Sigmoid colon (tissue), 7 donors: Measurements from ENCODE around the gene SH3PXD2B. TPM values are rescaled to one million over a fixed set of nuclear protein-coding genes. Genes with fewer than 3 reads are reported as not detected.

Experiments used
- DNase-seq: peaks from one replicate; pipeline ENCODE4 v3.0.0-alpha.2; 2019
- H3K27ac ChIP-seq, 4 donors: fragments of 200-600 bp; sonication (generic); one replicate each; pipeline ENCODE4 v1.5.1; 2016 to 2019; ENCODE audit warnings: mild to moderate bottlenecking in 1 of 4
- H3K27me3 ChIP-seq, 3 donors: fragments of 200-600 bp; sonication (generic); one replicate each; pipeline ENCODE4 v1.5.1; 2019; ENCODE audit warnings: mild to moderate bottlenecking in 1 of 3
- H3K36me3 ChIP-seq, 4 donors: fragments of 200-600 bp; sonication (generic); one replicate each; pipeline ENCODE4 v1.5.1; 2016 to 2019
- H3K4me1 ChIP-seq, 4 donors: fragments of 200-600 bp; sonication (generic); one replicate each; pipeline ENCODE4 v1.5.1; 2017 to 2019
- H3K4me3 ChIP-seq, 4 donors: fragments of 200-600 bp; sonication (generic); one replicate each; pipeline ENCODE4 v1.5.1; 2017 to 2019; ENCODE audit warnings: mild to moderate bottlenecking in 2 of 4, moderate library complexity in 1 of 4
- H3K9me3 ChIP-seq, 4 donors: fragments of 200-600 bp in 3 of 4; sonication (generic) in 3 of 4; one replicate each; pipeline versions ENCODE4 v1.5.1 to v1.6.1; 2013 to 2019
- EP300 ChIP-seq, 4 donors: sonication (generic); formaldehyde crosslinking; IDR thresholded peaks; one replicate each; pipeline ENCODE4 v1.6.1; 2017; ENCODE audit warnings: antibody characterized with exemption in 4 of 4
- POLR2A ChIP-seq, 2 donors: fragments of 450-650 bp; IDR thresholded peaks; one replicate each; pipeline ENCODE4 v1.6.1; 2016; ENCODE audit warnings: antibody characterized with exemption in 2 of 2, mild to moderate bottlenecking in 2 of 2, moderate library complexity in 2 of 2
- POLR2AphosphoS5 ChIP-seq, 4 donors: sonication (generic); formaldehyde crosslinking; IDR thresholded peaks; one replicate each; pipeline ENCODE4 v1.6.1; 2017; ENCODE audit warnings: antibody characterized with exemption in 4 of 4
- WGBS, 2 donors: extraction: QIAGEN DNeasy Blood & Tissue Kit; methylation state at CpG; one replicate each; pipeline ENCODE4 v1.1.7; 2013; 5-methylcytosine and 5-hydroxymethylcytosine counted together
- intact Hi-C: fragments of 100-400 bp; cut with DNase I; formaldehyde crosslinking; loops from one replicate; pipeline ENCODE4 v1.15.1; 2023
- polyA plus RNA-seq, 3 donors: library from polyadenylated mRNA; stranded (reverse); fragments of 200-250 nt; gene quantifications; one replicate each; pipeline ENCODE4 v1.2.3, GENCODE V29; 2013
- total RNA-seq, 4 donors: library from RNA; depleted of rRNA; stranded (reverse); fragments of >200 nt; gene quantifications; one replicate each; pipeline ENCODE4 v1.1.0, GENCODE V29; 2016
- TF ChIP-seq, protein P1 (sequence below), 4 experiments: fragments of 450-650 bp in 3 of 4; fragments of 200-600 bp in 1 of 4; IDR thresholded peaks; one replicate each; pipeline ENCODE4 v1.5.1; 2016 to 2019; ENCODE audit warnings: antibody characterized with exemption in 4 of 4, mild to moderate bottlenecking in 3 of 4, moderate library complexity in 2 of 4
- donor health status: healthy with polysubstance abuse.
- donor health status: Bipolar disorder and iron deficiency.
- donor health status: healthy.

Gene SH3PXD2B
- total and polyA plus RNA-seq, 7 donors, result 3.6 to 45.7 (median 19.3) TPM

DNA sequence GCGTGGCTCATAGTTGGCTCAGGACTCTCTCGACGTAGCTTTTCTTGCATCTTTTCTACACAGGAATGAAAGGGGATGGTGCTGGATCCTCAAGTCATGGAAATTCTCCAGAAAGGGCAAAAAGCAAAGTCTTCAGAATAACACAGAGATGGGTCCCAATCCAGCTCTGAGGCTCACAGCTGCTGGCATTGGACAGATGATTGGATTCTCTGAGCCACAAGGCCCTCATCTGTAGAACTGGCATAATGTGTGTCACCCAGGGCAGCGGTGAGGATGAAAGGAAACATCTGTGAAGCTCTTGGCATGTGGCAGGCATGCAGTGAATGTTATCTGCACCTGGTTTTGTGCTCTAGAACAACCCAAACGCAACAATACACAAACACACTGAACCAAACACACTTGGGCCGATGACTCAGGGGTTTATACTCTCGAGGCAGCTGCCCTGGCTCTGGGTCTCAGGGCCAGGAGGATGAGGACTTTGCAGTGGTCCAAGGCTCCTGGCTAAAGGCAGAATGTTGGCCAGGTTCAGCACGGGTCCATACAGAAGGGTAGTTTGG lies 106.8 kb downstream of the SH3PXD2B start:
- WGBS, 2 donors, result 77 to 87% methylated on average over 8 of the region's 8 CpGs
- TF ChIP-seq POLR2AphosphoS5 (IDR thresholded peaks at IDR 0.05) (no peak), EP300 (IDR thresholded peaks at IDR 0.05) (no peak)
- Histone ChIP-seq H3K9me3 (no peaks in the 10 kb centered on the region), H3K27me3 (no peaks in the 10 kb centered on the region), H3K4me1 (no peaks in the 10 kb centered on the region), H3K27ac (no peak overlapping the region), H3K4me3 (no peak overlapping the region), H3K36me3 (peaks cover 19 to 96% (median 58%) of the 10 kb centered on the region in 4 donors)
- DNase-seq, result no peak
- intact Hi-C loops, result no loop called here

DNA sequence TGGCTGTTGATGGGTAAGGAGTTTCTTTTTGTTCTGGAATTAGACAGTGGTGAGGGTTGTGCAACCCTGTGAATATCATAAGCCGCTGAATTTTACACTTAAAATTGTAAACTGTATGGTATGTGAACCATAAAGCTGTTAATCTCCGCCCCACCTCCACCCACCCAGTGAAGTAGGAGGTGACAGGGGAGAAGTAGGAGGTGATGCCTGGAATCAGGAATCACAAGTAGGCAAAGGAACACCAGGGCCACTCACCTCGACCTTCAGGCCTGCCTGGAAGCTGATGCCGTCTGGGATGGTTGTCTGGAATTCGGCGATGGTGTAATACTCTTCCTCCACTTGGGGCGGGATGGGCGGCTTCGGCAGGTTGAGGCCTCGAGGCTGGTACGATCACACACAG lies 108.4 kb downstream of the SH3PXD2B start:
- intact Hi-C loops, result no loop called here
- TF ChIP-seq EP300 (IDR thresholded peaks at IDR 0.05) (no peak), POLR2A (IDR thresholded peaks at IDR 0.05) (no peak), POLR2AphosphoS5 (IDR thresholded peaks at IDR 0.05) (no peak)
- TF ChIP-seq, protein P1, sequence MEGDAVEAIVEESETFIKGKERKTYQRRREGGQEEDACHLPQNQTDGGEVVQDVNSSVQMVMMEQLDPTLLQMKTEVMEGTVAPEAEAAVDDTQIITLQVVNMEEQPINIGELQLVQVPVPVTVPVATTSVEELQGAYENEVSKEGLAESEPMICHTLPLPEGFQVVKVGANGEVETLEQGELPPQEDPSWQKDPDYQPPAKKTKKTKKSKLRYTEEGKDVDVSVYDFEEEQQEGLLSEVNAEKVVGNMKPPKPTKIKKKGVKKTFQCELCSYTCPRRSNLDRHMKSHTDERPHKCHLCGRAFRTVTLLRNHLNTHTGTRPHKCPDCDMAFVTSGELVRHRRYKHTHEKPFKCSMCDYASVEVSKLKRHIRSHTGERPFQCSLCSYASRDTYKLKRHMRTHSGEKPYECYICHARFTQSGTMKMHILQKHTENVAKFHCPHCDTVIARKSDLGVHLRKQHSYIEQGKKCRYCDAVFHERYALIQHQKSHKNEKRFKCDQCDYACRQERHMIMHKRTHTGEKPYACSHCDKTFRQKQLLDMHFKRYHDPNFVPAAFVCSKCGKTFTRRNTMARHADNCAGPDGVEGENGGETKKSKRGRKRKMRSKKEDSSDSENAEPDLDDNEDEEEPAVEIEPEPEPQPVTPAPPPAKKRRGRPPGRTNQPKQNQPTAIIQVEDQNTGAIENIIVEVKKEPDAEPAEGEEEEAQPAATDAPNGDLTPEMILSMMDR (IDR thresholded peaks at IDR 0.05), result no peak
- 78 to 81% methylated on average over 11 of the region's 11 CpGs for WGBS, 2 donors
- no peak overlapping the region for H3K27ac ChIP-seq
- no peaks in the 10 kb centered on the region for H3K27me3 ChIP-seq
- no peaks in the 10 kb centered on the region for H3K4me1 ChIP-seq
- no peak overlapping the region for H3K4me3 ChIP-seq
- no peak for DNase-seq
- peaks cover 15 to 97% (median 54%) of the 10 kb centered on the region in 4 donors for H3K36me3 ChIP-seq
- H3K9me3 ChIP-seq, result no peaks in the 10 kb centered on the region

DNA sequence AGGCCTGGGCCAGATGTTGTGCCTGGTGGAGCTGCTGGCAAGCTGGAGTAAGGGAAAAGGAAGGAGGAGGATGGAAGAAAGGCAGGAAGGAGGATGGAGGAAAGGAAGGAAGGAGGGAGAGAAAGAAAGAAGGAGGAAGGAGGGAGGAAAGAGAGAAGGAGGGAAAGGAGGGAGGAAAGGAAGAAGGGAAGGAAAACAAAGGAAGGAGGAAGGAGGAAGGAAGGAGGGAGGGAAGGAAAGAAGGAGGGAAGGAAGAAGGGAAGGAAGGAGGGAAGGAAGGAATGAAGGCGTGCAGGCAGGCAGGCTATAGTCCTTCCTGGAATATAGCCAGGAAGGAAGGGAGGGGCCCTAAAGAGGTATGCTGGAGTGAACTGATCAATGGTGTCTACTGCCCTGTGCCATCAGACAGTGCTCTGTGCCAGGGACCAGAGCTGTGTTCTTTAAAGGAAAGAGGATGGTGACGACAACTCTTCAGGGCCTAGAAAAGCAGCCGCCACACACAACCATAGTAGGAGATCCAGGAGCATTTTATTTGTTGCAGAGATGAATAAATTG lies 109.4 kb downstream of the SH3PXD2B start:
- intact Hi-C loops, result no loop called here
- WGBS, 2 donors, result 68 to 86% methylated on average over 3 of the region's 3 CpGs
- H3K4me3 ChIP-seq, result no peak overlapping the region
- H3K9me3 ChIP-seq, result no peaks in the 10 kb centered on the region
- no peak overlapping the region for H3K27ac ChIP-seq
- peaks cover 9 to 97% (median 53%) of the 10 kb centered on the region in 4 donors for H3K36me3 ChIP-seq
- no peaks in the 10 kb centered on the region for H3K4me1 ChIP-seq
- no peaks in the 10 kb centered on the region for H3K27me3 ChIP-seq
- TF ChIP-seq, protein P1 (IDR thresholded peaks at IDR 0.05), result no peak
- TF ChIP-seq POLR2AphosphoS5 (IDR thresholded peaks at IDR 0.05) (no peak), EP300 (IDR thresholded peaks at IDR 0.05) (no peak), POLR2A (IDR thresholded peaks at IDR 0.05) (no peak)
- no peak for DNase-seq

DNA sequence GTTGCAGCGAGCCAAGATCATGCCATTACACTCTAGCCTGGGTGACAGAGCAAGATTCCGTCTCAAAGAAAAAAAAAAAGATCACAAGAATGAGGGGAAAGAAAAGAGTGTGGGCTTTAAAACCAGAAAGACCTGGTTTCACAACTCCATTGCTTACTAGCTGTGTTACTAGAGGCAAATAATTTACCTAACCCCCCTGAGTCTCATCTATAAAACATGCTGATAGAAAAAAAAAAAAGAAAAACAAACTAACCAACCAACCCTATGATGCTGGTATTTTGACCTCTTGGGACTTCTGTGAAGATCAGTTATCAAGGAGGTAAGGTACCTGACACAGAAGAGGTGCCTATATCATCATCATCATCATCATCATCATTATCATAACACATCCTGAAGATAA lies 110.6 kb downstream of the SH3PXD2B start:
- intact Hi-C loops, result no loop called here
- H3K9me3 ChIP-seq, result no peaks in the 10 kb centered on the region
- H3K4me3 ChIP-seq, result no peak overlapping the region
- WGBS, 2 donors, result 96 to 97% methylated on average over 2 of the region's 2 CpGs
- H3K27me3 ChIP-seq, result no peaks in the 10 kb centered on the region
- no peaks in the 10 kb centered on the region for H3K4me1 ChIP-seq
- DNase-seq, result no peak
- TF ChIP-seq, protein P1 (IDR thresholded peaks at IDR 0.05), result no peak
- TF ChIP-seq POLR2AphosphoS5 (IDR thresholded peaks at IDR 0.05), result no peak
- no peak for TF ChIP-seq POLR2A (IDR thresholded peaks at IDR 0.05)
- no peak for TF ChIP-seq EP300 (IDR thresholded peaks at IDR 0.05)
- peaks cover 9 to 97% (median 50%) of the 10 kb centered on the region in 4 donors for H3K36me3 ChIP-seq
- no peak overlapping the region for H3K27ac ChIP-seq

DNA sequence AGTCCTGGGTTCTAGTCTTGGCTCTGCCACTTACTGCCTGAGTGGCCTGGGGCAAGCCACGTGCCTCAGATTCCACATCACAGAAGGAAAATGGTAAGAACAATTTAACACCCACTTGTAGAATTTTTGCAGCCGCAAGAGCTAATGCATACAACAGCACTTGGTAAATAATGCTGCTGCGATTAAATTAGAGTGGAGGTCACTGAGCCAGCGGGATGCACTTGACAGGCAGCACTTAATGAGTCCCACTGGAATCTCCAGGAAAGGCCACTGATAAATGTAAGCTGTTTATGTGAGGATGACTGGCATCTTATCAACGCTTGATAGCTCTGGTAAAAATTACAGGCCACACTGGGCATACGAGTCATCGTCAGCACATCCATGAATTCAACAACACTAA lies 111.4 kb downstream of the SH3PXD2B start:
- intact Hi-C loops, result no loop called here
- peaks cover 9 to 96% (median 51%) of the 10 kb centered on the region in 4 donors for H3K36me3 ChIP-seq
- TF ChIP-seq, protein P1 (IDR thresholded peaks at IDR 0.05), result no peak
- TF ChIP-seq EP300 (IDR thresholded peaks at IDR 0.05) (no peak), POLR2A (IDR thresholded peaks at IDR 0.05) (no peak), POLR2AphosphoS5 (IDR thresholded peaks at IDR 0.05) (no peak)
- no peak overlapping the region for H3K27ac ChIP-seq
- no peak overlapping the region for H3K4me3 ChIP-seq
- 92 to 95% methylated on average over 7 of the region's 7 CpGs for WGBS, 2 donors
- no peaks in the 10 kb centered on the region for H3K27me3 ChIP-seq
- no peaks in the 10 kb centered on the region for H3K9me3 ChIP-seq
- no peaks in the 10 kb centered on the region for H3K4me1 ChIP-seq
- DNase-seq, result no peak
